NCI-H1694 (cell line): ENCODE results near the gene CHST8.

Source experiments
- DNase-seq: peaks from one replicate; lab custom pipeline; 2025; lab: John Stamatoyannopoulos, UW

CHST8 gene

GRCh38 chr19:33673996-33674625 lies 52.4 kb downstream of the CHST8 start:
- peak; percentile 50 for DNase-seq

- no peak for DNase-seq
Observed at GRCh38 chr19:33674626-33675367, 53.0 kb downstream of the CHST8 start.

DNA sequence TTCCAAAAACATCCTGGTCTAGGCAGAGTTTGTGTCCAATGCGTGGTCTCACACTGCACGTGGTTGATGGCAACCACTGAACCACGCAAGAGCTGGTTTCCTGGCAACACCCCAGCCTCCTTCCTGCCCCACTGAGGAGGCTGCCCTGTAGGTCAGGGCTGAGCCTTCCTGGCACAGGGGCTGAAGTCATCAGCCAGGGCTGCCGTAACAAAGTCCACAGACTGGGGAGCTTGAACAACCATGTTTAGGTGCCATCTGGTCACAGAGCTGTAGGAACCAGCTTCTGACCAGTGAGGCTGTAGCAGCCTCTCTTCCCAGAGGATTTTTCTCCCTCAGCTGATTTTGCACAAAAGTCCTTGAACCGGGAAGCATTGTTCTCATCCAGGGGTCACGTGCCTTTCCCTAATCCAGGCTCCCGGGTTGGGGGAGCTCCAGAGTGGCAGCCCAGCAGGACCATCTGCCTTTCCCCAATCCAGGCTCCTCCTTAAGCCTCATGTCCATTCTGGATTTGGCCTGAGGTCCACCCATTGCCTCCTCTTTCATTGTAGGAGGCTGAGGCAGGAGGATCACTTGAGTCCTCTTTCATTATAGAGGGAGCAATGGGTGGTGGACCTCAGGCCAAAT lies 53.9 kb downstream of the CHST8 start:
- no peak for DNase-seq

GRCh38 chr19:33676999-33677665 lies 55.4 kb downstream of the CHST8 start:
- DNase-seq = no peak

DNA sequence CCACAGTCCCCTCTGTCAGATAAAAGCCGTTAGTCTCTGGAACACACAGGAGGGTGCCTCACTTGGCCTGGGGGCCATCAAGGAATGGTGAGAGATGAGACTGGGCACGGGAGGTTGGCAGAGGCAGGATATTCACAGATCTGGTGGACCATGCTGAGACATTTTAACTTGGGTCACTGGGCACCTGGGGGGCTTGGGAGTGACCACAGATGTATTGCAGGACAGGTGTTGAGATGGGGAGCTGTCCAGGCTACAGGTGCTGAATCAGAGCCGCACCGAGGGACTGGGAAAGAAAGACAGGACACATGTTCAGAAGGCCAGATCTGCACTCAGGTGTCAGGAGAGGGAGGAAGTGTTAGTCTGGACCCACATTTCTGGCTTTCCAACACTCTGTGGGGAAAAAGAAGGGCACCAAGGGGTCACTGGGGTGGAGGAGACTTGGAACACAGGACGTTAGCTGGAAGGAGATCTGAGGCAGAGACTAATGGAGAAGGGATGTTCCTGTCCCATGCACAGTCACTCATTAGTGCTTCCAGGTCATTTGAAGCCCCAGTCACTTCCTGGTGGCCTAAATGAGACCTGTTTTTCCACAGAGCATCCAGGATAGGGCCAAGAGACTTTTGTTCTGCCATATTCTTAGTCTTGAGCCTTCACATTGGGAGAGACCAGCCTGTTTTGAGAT lies 56.1 kb downstream of the CHST8 start:
- no peak for DNase-seq

- peak; percentile 59 for DNase-seq
Observed at GRCh38 chr19:33678796-33679585, 57.2 kb downstream of the CHST8 start.

GRCh38 chr19:33679696-33680095 lies 57.9 kb downstream of the CHST8 start:
- DNase-seq = no peak

- no peak for DNase-seq
Observed at GRCh38 chr19:33681081-33681680, 59.4 kb downstream of the CHST8 start.

- no peak for DNase-seq
Observed at GRCh38 chr19:33683881-33684537, 62.3 kb downstream of the CHST8 start.

DNA sequence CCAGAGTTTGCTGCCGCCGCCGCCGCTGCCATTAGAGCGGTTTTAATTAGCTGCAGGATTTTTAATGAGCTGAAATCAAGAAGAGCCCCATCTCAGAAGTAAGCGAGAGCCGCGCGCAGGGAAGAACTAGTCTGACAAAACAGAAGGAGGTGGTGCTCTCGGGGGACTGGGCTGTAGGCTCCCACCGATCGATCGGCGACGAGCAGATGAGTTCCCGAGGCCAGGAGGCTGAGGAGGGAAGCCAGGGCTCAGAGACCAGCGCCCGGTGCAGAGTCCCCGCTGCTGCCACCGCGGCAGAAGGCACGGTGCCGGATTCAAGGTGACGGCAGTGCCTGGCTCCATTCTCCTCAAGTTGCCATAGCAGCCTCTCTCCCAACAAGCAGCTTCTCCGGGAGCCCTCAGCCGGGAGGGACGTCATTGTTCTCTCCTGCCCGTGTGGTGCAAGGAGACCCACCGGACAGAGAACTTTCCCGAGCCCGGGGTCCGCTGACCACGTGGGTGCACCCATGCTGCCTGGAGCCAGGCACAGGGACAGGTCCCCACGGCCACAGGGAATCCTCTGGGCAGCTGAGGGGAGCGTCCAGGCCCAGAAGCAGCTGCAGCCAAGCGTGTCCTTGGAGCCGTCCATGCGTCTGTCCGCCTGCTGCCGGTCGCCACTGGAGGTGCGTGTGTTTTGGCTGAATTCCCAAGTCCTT lies 62.9 kb downstream of the CHST8 start:
- no peak for DNase-seq

DNA sequence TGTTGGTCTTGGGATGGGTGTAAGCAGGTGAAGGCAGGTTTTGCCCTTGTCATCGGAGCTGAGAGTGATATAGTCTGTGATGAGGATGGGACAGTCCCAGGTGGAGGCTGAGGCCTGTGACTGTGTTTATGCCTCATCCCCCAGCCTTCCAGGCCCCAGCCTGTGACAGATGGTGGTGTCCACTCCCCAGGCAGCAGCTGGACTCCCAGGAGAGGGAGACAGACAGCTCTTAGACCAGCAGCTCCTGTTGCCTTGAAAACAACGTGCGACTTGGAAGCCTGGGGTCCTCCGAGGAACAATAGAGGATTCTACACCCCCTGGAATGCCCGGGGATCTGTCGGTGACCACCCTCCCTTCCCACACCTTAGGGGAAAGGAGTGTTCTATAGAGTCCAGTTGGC lies 63.8 kb downstream of the CHST8 start:
- no peak for DNase-seq

- no peak for DNase-seq
Observed at GRCh38 chr19:33686262-33686661, 64.5 kb downstream of the CHST8 start.

DNA sequence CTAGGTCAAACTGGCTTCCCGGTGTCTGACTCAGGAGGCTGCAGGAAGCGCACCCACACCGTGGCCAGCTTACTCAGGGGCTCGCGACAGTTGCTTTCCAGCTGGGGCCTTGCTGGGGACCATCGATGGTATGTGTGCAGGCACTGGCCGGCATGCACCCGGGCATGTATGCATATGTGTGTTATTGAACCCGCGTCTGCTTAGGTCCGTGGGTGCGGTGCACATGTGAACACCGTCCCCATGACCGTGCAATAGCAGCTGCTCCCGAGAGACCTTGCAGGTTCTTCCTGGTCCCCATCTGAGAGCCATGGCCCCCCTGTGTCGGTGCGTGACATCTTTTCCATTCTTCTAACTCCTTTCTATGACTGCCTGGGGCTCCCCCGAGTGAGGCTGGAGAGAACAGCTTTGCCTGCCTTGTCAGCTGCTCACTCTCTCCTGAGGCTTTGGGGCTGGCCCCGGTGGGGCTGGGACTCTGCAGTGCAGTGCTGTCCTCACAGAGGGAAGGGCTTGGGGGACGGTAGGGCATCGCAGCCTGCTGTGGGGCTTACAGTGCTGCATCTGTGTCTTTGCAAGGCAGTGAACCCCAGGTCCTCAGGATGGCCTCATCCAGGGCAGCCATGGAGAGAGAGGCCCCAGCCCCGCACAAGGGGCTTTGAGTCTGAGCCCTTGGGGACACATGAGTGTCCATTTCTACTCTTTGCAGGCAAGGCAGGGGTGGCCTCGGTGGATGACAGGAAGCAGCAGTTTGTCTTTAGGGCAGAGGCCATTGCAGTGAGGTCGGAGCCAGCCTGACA lies 65.1 kb downstream of the CHST8 start:
- no peak for DNase-seq

- DNase-seq = no peak
Observed at GRCh38 chr19:33687481-33688170, 65.9 kb downstream of the CHST8 start.

DNA sequence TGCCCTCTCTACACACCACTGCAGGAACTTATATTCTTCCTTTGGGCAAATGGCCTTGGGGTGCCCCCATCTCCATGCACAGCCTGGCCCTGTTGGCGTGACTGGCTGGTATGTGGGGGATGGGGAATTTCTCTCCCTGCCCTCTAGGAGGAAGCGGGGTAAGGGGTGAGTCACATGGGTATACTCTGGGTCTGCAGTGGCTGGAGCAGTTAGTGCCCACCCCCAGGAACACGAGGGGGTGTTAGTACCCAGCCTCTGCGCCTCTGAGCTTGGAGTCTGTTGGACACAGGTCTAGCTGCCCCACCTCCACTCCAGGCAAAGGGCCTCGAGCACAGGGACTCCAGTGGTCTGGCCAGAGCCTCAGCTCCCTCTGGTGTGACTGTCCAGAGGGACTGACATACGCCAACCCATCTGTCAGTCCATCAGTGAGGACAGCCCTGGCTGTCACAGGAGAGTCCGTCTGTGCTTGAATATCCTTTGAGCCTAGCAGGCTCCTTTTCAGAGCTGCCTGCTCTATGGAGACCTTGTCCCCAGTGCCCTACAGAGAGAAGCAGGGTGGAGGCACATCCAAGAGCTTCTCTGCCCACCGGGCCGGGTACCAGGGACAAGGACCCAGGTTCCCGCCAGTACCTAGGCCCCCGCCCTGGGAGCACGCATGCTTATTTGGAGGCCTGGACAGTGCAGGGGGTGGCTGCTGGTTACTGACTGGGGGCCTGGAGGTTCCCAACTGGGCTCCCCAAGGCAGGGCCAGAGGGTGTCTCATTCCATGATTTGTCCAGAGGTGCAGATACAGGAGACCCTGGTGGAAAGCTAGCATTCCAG lies 66.6 kb downstream of the CHST8 start:
- no peak for DNase-seq

GRCh38 chr19:33689138-33689746 lies 67.5 kb downstream of the CHST8 start:
- no peak for DNase-seq

GRCh38 chr19:33689868-33690267 lies 68.1 kb downstream of the CHST8 start:
- DNase-seq = no peak
